GM23338 (cell line): ENCODE measurements around the gene GDPD4. TPM values are rescaled to one million over a fixed set of nuclear protein-coding genes. Genes with fewer than 3 reads are reported as not detected.

Source experiments
- ATAC-seq: fragments of 200-7000 bp; cut with Tn5 transposase; 3 replicates; pipeline ENCODE4 v1.9.1; 2020
- DNase-seq: peaks from one replicate; pipeline ENCODE4 v3.0.0-alpha.2; 2015; ENCODE audit warnings: low spot score
- H2AFZ ChIP-seq: fragments of 200-600 bp; sonication (generic); 2 replicates; pipeline ENCODE4 v1.8.0; 2016; ENCODE audit warnings: antibody characterized with exemption, mild to moderate bottlenecking, moderate library complexity
- H3F3A ChIP-seq: fragments of 200-600 bp; sonication (generic); replicated peaks from 2 replicates; pipeline ENCODE4 v1.8.0; 2017; ENCODE audit warnings: antibody characterized with exemption, mixed run types, low read depth
- H3K27ac ChIP-seq: fragments of 200-600 bp; sonication (generic); 2 replicates; pipeline ENCODE4 v1.6.1; 2016; ENCODE audit warnings: low read depth
- H3K27me3 ChIP-seq: fragments of 200-600 bp; sonication (generic); 2 replicates; pipeline ENCODE4 v1.8.0; 2016; ENCODE audit warnings: mild to moderate bottlenecking, mixed run types, moderate library complexity; ENCODE audit not compliant: insufficient read depth
- H3K36me3 ChIP-seq: fragments of 200-600 bp; sonication (generic); 2 replicates; pipeline ENCODE4 v1.8.0; 2016; ENCODE audit warnings: mild to moderate bottlenecking; ENCODE audit not compliant: insufficient read depth
- H3K4me1 ChIP-seq: fragments of 200-600 bp; sonication (generic); 2 replicates; pipeline ENCODE4 v1.8.0; 2016; ENCODE audit warnings: mild to moderate bottlenecking, moderate library complexity; ENCODE audit not compliant: insufficient read depth
- H3K4me2 ChIP-seq: fragments of 200-600 bp; sonication (generic); 2 replicates; pipeline ENCODE4 v1.7.1; 2017; ENCODE audit warnings: mixed run types
- H3K4me3 ChIP-seq: fragments of 200-600 bp; sonication (generic); 2 replicates; pipeline ENCODE4 v1.6.1; 2016; ENCODE audit warnings: mixed run types
- H3K79me2 ChIP-seq: fragments of 200-600 bp; sonication (generic); replicated peaks from 2 replicates; pipeline ENCODE4 v1.8.0; 2017; ENCODE audit warnings: mild to moderate bottlenecking; ENCODE audit not compliant: insufficient read depth
- H3K9me2 ChIP-seq: fragments of 200-600 bp; sonication (generic); 2 replicates; pipeline ENCODE4 v1.8.0; 2017; ENCODE audit not compliant: insufficient read depth
- H4K20me1 ChIP-seq: fragments of 200-600 bp; sonication (generic); replicated peaks from 2 replicates; pipeline ENCODE4 v1.8.0; 2017; ENCODE audit warnings: mild to moderate bottlenecking; ENCODE audit not compliant: insufficient read depth
- H3K27ac Mint-ChIP-seq: 2 replicates; pipeline ENCODE4 v1.8.0; 2020; ENCODE audit warnings: inconsistent platforms, mild to moderate bottlenecking, moderate library complexity, mixed read lengths
- H3K27me3 Mint-ChIP-seq: 3 replicates; pipeline ENCODE4 v1.8.0; 2022; ENCODE audit warnings: low read depth, mild to moderate bottlenecking, moderate library complexity, mixed read lengths, inconsistent platforms; ENCODE audit not compliant: insufficient read depth, poor library complexity
- H3K36me3 Mint-ChIP-seq: 3 replicates; pipeline ENCODE4 v1.8.0; 2021; ENCODE audit warnings: low read depth, mild to moderate bottlenecking, inconsistent platforms, moderate library complexity, mixed read lengths
- H3K4me1 Mint-ChIP-seq: 3 replicates; pipeline ENCODE4 v1.8.0; 2020; ENCODE audit warnings: mild to moderate bottlenecking, inconsistent platforms, mixed read lengths
- H3K4me3 Mint-ChIP-seq: 3 replicates; pipeline ENCODE4 v1.8.0; 2021; ENCODE audit warnings: moderate library complexity, mild to moderate bottlenecking, inconsistent platforms, mixed read lengths
- H3K9me3 Mint-ChIP-seq: 3 replicates; pipeline ENCODE4 v1.8.0; 2020; ENCODE audit warnings: moderate library complexity, mild to moderate bottlenecking, inconsistent platforms, mixed read lengths
- CREB1 ChIP-seq: fragments of 250-450 bp; sonication (Bioruptor Pico); IDR thresholded peaks from 2 replicates; pipeline ENCODE4 v1.5.0; 2020; ENCODE audit warnings: low read depth, mild to moderate bottlenecking, moderate library complexity
- EZH2 ChIP-seq: fragments of 200-600 bp; sonication (generic); IDR thresholded peaks from one replicate; pipeline ENCODE4 v1.8.0; 2017; ENCODE audit warnings: antibody characterized with exemption, mild to moderate bottlenecking, low read depth; ENCODE audit not compliant: unreplicated experiment
- EZH2phosphoT487 ChIP-seq: fragments of 200-600 bp; sonication (generic); IDR thresholded peaks from one replicate; pipeline ENCODE4 v1.8.1; 2018; ENCODE audit warnings: antibody characterized with exemption; ENCODE audit not compliant: unreplicated experiment
- NANOG ChIP-seq: IDR thresholded peaks from 2 replicates; pipeline ENCODE4 v1.6.1; 2016; ENCODE audit warnings: antibody characterized with exemption, borderline replicate concordance
- POLR2AphosphoS5 ChIP-seq: IDR thresholded peaks from 2 replicates; pipeline ENCODE4 v1.6.1; 2016; ENCODE audit warnings: antibody characterized with exemption, low read depth
- STAT1 ChIP-seq: IDR thresholded peaks from one replicate; pipeline ENCODE4 v1.6.1; 2016; ENCODE audit warnings: antibody characterized with exemption; ENCODE audit not compliant: unreplicated experiment
- ZNF114 ChIP-seq: fragments of 250-450 bp; sonication (Bioruptor Pico); IDR thresholded peaks from 2 replicates; pipeline ENCODE4 v1.5.0; 2020; ENCODE audit warnings: mild to moderate bottlenecking, moderate library complexity
- ZNF331 ChIP-seq: fragments of 250-450 bp; sonication (Bioruptor Pico); IDR thresholded peaks from 2 replicates; pipeline ENCODE4 v1.5.0; 2020; ENCODE audit warnings: low read depth, mild to moderate bottlenecking, moderate library complexity
- polyA plus RNA-seq: library from polyadenylated mRNA; unstranded; fragments of >200 nt; fragmentation: Nextera tagmentation; extraction: Ambion mirVana; gene quantifications from 2 replicates; pipeline ENCODE4 v1.2.1, GENCODE V29; 2016
- total RNA-seq: library from RNA; depleted of rRNA; stranded (reverse); fragments of >200 nt; shearing (Covaris generic); gene quantifications from 2 replicates; pipeline ENCODE4 v1.2.3, GENCODE V29; 2014
- TF ChIP-seq, protein P1 (sequence below), 2 experiments: fragments of 200-600 bp in 1 of 2; sonication (generic) in 1 of 2; conservative IDR thresholded peaks; 2 replicates each; pipeline versions ENCODE4 v1.5.1 to v1.6.1; 2016 to 2017; ENCODE audit warnings: antibody characterized with exemption in 2 of 2, low read depth in 2 of 2, mild to moderate bottlenecking in 2 of 2, moderate library complexity in 1 of 2
- TF ChIP-seq, protein P2 (sequence below): fragments of 250-450 bp; sonication (Bioruptor Pico); IDR thresholded peaks from 2 replicates; pipeline ENCODE4 v1.5.0; 2020; ENCODE audit warnings: mild to moderate bottlenecking, moderate library complexity
- TF ChIP-seq, protein P3 (sequence below): IDR thresholded peaks from one replicate; pipeline ENCODE4 v1.6.1; 2018; ENCODE audit warnings: antibody characterized with exemption; ENCODE audit not compliant: unreplicated experiment
- TF ChIP-seq, protein P4 (sequence below): IDR thresholded peaks from 2 replicates; pipeline ENCODE4 v1.6.1; 2016; ENCODE audit warnings: antibody characterized with exemption

GDPD4 gene
- total and polyA plus RNA-seq, 2 experiments from 2014 or later, result not detected

DNA sequence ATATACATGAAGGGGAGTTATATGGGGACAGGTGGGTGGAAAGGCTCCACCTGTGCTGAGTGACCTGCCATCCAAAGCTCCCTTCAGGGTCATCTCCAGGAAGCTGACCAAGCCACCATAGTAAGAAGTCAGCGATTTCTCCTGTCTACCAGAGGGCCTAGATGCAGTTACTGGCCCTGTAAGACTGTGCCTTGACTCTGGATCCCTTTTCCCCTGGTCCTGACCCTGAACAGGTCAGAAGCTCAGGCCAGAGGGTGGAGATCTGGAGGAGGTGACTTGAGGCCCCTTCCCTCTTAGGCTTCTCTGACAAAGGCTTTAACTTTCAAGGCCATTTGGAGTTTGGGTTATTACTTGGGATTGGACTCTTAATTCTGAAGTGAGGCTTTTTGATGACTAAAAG is 69.7 kb downstream of the GDPD4 start:
- H3K27ac ChIP-seq, result no peak overlapping the region
- Mint-ChIP-seq H3K9me3 (no peaks in the 10 kb centered on the region), H3K4me1 (no peaks in the 10 kb centered on the region), H3K27ac (no peak overlapping the region), H3K4me3 (no peak overlapping the region), H3K27me3 (peaks cover 1% of the 10 kb centered on the region), H3K36me3 (no peaks in the 10 kb centered on the region)
- DNase-seq (no peak), ATAC-seq (no peak)
- H3K79me2 ChIP-seq, result no peaks in the 10 kb centered on the region
- no peaks in the 10 kb centered on the region for H4K20me1 ChIP-seq
- no peak overlapping the region for H3K4me2 ChIP-seq
- no peak overlapping the region for H3K4me3 ChIP-seq
- no peaks in the 10 kb centered on the region for H3K9me2 ChIP-seq
- no peaks in the 10 kb centered on the region for H3K36me3 ChIP-seq
- no peaks in the 10 kb centered on the region for H3F3A ChIP-seq
- no peak overlapping the region for H2AFZ ChIP-seq
- no peaks in the 10 kb centered on the region for H3K4me1 ChIP-seq
- no peak for TF ChIP-seq ZNF114 (CRISPR knock-in tag)
- no peak for TF ChIP-seq NANOG
- TF ChIP-seq EZH2phosphoT487, result no peak
- no peak for TF ChIP-seq POLR2AphosphoS5
- TF ChIP-seq STAT1, result no peak
- TF ChIP-seq, protein P1, sequence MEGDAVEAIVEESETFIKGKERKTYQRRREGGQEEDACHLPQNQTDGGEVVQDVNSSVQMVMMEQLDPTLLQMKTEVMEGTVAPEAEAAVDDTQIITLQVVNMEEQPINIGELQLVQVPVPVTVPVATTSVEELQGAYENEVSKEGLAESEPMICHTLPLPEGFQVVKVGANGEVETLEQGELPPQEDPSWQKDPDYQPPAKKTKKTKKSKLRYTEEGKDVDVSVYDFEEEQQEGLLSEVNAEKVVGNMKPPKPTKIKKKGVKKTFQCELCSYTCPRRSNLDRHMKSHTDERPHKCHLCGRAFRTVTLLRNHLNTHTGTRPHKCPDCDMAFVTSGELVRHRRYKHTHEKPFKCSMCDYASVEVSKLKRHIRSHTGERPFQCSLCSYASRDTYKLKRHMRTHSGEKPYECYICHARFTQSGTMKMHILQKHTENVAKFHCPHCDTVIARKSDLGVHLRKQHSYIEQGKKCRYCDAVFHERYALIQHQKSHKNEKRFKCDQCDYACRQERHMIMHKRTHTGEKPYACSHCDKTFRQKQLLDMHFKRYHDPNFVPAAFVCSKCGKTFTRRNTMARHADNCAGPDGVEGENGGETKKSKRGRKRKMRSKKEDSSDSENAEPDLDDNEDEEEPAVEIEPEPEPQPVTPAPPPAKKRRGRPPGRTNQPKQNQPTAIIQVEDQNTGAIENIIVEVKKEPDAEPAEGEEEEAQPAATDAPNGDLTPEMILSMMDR (conservative IDR thresholded peaks at IDR 0.05; ENCODE audit: low read depth in 2 of 2), result no peak
- TF ChIP-seq ZNF331 (CRISPR knock-in tag), result no peak
- TF ChIP-seq, protein P2, sequence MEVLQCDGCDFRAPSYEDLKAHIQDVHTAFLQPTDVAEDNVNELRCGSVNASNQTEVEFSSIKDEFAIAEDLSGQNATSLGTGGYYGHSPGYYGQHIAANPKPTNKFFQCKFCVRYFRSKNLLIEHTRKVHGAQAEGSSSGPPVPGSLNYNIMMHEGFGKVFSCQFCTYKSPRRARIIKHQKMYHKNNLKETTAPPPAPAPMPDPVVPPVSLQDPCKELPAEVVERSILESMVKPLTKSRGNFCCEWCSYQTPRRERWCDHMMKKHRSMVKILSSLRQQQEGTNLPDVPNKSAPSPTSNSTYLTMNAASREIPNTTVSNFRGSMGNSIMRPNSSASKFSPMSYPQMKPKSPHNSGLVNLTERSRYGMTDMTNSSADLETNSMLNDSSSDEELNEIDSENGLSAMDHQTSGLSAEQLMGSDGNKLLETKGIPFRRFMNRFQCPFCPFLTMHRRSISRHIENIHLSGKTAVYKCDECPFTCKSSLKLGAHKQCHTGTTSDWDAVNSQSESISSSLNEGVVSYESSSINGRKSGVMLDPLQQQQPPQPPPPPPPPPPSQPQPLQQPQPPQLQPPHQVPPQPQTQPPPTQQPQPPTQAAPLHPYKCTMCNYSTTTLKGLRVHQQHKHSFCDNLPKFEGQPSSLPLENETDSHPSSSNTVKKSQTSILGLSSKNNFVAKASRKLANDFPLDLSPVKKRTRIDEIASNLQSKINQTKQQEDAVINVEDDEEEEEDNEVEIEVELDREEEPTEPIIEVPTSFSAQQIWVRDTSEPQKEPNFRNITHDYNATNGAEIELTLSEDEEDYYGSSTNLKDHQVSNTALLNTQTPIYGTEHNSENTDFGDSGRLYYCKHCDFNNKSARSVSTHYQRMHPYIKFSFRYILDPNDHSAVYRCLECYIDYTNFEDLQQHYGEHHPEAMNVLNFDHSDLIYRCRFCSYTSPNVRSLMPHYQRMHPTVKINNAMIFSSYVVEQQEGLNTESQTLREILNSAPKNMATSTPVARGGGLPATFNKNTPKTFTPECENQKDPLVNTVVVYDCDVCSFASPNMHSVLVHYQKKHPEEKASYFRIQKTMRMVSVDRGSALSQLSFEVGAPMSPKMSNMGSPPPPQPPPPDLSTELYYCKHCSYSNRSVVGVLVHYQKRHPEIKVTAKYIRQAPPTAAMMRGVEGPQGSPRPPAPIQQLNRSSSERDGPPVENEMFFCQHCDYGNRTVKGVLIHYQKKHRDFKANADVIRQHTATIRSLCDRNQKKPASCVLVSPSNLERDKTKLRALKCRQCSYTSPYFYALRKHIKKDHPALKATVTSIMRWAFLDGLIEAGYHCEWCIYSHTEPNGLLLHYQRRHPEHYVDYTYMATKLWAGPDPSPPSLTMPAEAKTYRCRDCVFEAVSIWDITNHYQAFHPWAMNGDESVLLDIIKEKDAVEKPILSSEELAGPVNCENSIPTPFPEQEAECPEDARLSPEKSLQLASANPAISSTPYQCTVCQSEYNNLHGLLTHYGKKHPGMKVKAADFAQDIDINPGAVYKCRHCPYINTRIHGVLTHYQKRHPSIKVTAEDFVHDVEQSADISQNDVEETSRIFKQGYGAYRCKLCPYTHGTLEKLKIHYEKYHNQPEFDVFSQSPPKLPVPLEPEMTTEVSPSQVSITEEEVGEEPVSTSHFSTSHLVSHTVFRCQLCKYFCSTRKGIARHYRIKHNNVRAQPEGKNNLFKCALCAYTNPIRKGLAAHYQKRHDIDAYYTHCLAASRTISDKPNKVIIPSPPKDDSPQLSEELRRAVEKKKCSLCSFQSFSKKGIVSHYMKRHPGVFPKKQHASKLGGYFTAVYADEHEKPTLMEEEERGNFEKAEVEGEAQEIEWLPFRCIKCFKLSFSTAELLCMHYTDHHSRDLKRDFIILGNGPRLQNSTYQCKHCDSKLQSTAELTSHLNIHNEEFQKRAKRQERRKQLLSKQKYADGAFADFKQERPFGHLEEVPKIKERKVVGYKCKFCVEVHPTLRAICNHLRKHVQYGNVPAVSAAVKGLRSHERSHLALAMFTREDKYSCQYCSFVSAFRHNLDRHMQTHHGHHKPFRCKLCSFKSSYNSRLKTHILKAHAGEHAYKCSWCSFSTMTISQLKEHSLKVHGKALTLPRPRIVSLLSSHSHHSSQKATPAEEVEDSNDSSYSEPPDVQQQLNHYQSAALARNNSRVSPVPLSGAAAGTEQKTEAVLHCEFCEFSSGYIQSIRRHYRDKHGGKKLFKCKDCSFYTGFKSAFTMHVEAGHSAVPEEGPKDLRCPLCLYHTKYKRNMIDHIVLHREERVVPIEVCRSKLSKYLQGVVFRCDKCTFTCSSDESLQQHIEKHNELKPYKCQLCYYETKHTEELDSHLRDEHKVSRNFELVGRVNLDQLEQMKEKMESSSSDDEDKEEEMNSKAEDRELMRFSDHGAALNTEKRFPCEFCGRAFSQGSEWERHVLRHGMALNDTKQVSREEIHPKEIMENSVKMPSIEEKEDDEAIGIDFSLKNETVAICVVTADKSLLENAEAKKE (CRISPR knock-in tag), result no peak
- no peak for TF ChIP-seq EZH2
- TF ChIP-seq, protein P3, sequence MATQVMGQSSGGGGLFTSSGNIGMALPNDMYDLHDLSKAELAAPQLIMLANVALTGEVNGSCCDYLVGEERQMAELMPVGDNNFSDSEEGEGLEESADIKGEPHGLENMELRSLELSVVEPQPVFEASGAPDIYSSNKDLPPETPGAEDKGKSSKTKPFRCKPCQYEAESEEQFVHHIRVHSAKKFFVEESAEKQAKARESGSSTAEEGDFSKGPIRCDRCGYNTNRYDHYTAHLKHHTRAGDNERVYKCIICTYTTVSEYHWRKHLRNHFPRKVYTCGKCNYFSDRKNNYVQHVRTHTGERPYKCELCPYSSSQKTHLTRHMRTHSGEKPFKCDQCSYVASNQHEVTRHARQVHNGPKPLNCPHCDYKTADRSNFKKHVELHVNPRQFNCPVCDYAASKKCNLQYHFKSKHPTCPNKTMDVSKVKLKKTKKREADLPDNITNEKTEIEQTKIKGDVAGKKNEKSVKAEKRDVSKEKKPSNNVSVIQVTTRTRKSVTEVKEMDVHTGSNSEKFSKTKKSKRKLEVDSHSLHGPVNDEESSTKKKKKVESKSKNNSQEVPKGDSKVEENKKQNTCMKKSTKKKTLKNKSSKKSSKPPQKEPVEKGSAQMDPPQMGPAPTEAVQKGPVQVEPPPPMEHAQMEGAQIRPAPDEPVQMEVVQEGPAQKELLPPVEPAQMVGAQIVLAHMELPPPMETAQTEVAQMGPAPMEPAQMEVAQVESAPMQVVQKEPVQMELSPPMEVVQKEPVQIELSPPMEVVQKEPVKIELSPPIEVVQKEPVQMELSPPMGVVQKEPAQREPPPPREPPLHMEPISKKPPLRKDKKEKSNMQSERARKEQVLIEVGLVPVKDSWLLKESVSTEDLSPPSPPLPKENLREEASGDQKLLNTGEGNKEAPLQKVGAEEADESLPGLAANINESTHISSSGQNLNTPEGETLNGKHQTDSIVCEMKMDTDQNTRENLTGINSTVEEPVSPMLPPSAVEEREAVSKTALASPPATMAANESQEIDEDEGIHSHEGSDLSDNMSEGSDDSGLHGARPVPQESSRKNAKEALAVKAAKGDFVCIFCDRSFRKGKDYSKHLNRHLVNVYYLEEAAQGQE, result no peak
- no peak for TF ChIP-seq CREB1
- TF ChIP-seq, protein P4, sequence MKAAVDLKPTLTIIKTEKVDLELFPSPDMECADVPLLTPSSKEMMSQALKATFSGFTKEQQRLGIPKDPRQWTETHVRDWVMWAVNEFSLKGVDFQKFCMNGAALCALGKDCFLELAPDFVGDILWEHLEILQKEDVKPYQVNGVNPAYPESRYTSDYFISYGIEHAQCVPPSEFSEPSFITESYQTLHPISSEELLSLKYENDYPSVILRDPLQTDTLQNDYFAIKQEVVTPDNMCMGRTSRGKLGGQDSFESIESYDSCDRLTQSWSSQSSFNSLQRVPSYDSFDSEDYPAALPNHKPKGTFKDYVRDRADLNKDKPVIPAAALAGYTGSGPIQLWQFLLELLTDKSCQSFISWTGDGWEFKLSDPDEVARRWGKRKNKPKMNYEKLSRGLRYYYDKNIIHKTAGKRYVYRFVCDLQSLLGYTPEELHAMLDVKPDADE, result no peak
- H3K27me3 ChIP-seq, result no peaks in the 10 kb centered on the region
